ENCODE measurements around the gene SETD1A.

GRCh38 chr16:30990105-30990504, 32.6 kb downstream of the SETD1A start:
- TF ChIP-seq POLR2AphosphoS5 (IDR thresholded peaks at IDR 0.05; ENCODE audit: low read depth, low read length) (no peak), TAF1 (IDR thresholded peaks at IDR 0.05; ENCODE audit: low read depth, low read length) (no peak), POLR2A (IDR thresholded peaks at IDR 0.05; ENCODE audit: low read depth, low read length) (no peak), PAX5 (IDR thresholded peaks at IDR 0.05; ENCODE audit: insufficient read depth, low read length, severe bottlenecking) (no peak), POU2F2 (IDR thresholded peaks at IDR 0.05; ENCODE audit: low read depth, low read length) (no peak)
